ENCODE measurements around the gene JMJD1C.
A peak's percentile ranks its signal among the peaks of the same experiment; 100 is the strongest.

JMJD1C gene

DNA sequence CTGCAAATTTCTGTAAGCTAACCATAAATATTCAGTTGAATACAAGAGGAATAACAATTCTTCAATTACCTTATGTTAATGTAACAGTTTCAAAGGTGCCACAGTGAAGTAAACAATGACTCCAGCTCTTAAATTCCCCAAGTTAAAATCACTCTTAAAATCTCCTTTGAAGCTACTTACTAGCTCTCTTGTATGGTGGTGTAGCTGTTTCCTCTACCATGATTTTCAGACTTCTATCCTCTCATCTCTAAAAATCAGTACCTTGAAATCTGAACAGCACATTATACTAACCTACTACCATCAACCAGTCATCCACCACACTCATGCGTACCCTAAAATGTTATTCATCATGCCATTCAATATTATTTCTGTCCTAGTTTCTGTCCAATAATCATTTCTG, 29.6 kb downstream of the JMJD1C start:
- Mint-ChIP-seq H3K4me3 (no peak overlapping the region), H3K27me3 (no peaks in the 10 kb centered on the region), H3K9me3 (no peaks in the 10 kb centered on the region), H3K27ac (no peak overlapping the region), H3K4me1 (peaks cover 7% of the 10 kb centered on the region), H3K36me3 (peaks cover 7% of the 10 kb centered on the region)
- CTCF ChIA-PET = no interaction called here
- no peak for DNase-seq

DNA sequence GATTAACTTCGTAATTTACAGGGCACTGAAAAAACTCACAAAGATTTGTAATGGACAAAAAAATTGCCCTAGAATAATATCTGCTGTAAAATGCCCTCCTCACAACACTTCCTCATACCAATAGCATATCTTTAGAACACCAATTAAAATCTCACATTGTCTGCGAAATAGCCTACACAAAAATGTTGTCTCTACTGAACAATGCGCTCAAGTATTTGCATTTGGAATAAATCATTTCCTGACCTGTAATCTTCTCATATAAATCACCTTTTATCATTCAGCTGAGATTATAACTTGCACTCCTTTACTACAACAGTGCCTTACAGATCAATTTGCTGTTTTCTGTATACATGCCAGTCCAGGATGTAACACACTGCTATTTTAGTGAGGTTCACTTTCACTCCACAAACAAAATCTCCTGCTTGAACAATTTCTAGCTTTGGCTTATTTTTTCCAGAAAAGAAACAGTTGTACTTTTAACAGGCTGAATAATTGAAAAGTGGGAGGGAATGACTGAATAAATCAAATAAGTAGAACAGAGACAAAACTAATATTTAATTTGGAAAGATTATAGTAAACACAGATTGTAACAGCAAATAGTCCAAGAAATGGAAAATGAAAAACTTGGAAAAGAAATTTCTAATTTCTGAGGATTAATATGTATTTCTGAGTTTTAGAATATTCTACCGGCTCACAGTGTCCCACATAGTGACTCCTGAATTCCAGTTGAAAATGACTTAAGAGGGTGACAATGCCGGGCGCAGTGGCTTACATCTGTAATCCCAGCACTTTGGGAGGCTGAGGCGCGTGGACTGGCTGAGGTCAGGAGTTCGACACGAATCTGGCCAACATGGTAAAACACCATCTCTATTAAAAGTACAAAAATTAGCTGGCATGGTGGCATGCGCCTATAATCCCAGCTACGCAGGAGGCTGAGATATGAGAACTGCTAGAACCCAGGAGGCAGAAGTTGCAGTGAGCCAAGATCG, 30.6 kb downstream of the JMJD1C start:
- no peak overlapping the region for H3K4me3 Mint-ChIP-seq

DNA sequence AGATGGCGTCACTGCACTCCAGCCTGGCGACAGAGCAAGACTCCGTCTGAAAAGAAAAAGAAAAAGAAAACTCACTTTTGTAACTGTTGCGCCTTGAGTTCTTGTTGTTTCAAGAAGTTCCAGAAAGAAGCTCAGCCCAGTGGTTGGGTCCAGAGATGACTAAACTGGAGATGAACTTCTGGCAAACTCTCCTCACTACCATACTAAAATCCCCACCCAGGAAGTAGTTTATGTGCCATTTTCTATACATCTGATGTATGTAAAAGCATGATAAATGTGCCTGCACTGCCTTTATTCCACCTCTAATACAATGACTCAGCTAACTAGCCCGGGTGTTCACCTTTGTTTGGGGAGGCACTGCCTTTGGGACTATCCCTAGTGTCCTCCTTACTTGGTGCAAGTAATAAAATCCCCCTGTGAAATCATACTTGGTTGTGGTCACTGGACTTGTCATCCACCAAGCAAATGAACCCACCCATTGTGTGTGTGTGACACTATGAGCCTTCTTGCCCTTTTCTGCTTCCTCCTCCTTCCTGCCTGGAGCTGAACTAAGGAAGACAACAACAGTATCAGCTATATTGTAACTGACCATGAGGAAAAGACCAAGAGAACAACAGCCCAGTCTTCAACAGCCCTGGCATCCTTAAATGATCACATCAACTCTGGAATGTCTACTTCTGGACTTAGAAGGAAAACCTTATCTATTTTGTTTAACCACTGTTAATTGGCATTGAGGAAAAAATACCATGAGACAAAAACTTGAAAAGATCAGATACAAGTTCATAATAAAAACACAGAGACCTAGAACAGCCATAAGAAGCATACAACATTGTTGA, 33.6 kb downstream of the JMJD1C start:
- Mint-ChIP-seq H3K36me3 (peaks cover 11% of the 10 kb centered on the region), H3K27ac (no peak overlapping the region), H3K4me1 (peaks cover 17% of the 10 kb centered on the region), H3K9me3 (no peaks in the 10 kb centered on the region), H3K4me3 (no peak overlapping the region), H3K27me3 (no peaks in the 10 kb centered on the region)
- CTCF ChIA-PET = no interaction called here
- DNase-seq = no peak

More for the DNA sequence above, 30.6 kb downstream of the JMJD1C start:
- no peaks in the 10 kb centered on the region for H3K27me3 Mint-ChIP-seq
- DNase-seq = no peak
- H3K9me3 Mint-ChIP-seq = no peaks in the 10 kb centered on the region
- H3K27ac Mint-ChIP-seq = no peak overlapping the region
- peaks cover 11% of the 10 kb centered on the region for H3K36me3 Mint-ChIP-seq
- CTCF ChIA-PET = no interaction called here
- H3K4me1 Mint-ChIP-seq = peaks cover 7% of the 10 kb centered on the region

DNA sequence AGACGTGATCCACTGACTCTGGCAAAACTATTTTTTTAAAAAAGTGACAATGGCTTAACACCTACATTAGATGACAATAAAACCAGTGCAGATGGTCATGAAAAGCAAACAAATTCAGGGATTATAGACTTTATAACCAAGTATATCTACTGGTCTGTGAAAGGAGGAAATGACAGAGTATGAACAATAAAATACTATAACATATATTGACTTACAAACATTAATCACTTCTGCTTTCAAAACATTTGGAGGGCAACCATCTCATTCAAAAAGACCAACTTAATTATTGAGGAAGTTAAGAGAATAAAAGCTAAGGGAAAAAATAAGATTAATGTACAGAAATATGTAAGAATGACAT, 34.8 kb downstream of the JMJD1C start:
- CTCF ChIA-PET = no interaction called here
- Mint-ChIP-seq H3K27ac (no peak overlapping the region), H3K27me3 (no peaks in the 10 kb centered on the region), H3K9me3 (no peaks in the 10 kb centered on the region), H3K4me3 (no peak overlapping the region), H3K36me3 (peaks cover 11% of the 10 kb centered on the region), H3K4me1 (peaks cover 17% of the 10 kb centered on the region)
- no peak for DNase-seq

DNA sequence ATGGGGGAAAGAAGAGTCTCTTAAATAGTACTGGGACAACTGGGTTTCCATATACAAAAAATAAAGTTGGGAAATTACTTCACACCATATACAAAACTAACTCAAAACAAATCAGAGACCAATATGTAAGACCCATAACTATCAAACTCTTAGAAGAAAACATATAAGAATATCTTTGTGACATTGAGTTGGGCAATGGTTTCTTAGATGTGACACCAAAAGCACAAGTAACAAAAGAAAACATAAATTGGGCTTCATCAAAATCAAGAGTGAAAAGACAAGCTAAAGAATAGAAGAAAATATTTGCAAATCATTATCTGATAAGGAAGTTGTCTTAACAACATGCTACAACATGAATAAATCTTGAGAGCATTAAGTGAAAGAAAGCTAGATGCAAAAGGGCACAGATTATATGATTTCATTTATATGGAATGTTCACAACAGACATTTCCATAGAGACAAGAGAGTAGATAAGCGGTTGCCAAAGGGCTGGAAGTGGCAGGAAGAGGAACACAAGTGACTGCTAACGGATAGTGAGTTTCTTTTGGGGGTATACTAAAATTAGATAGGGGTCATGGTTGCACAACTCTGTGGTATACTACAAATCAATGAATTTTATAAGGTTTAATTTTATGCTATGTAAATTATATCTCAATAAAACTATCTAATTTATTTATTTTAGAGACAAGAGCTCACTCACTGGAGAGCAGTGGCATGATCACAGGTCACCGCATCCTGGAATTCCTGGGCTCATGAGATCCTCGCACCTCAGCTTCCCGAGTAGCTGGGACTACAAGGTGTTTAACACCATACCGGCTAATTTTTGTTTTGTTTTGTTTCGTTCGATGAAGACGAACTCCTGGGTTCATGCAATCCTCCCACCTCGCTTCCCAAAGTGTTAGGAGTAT, 35.4 kb downstream of the JMJD1C start:
- CTCF ChIA-PET = no interaction called here
- H3K9me3 Mint-ChIP-seq = no peaks in the 10 kb centered on the region
- H3K27me3 Mint-ChIP-seq = no peaks in the 10 kb centered on the region
- no peak overlapping the region for H3K27ac Mint-ChIP-seq
- no peak overlapping the region for H3K4me3 Mint-ChIP-seq
- no peak for DNase-seq
- H3K4me1 Mint-ChIP-seq = peaks cover 17% of the 10 kb centered on the region
- H3K36me3 Mint-ChIP-seq = peaks cover 11% of the 10 kb centered on the region

DNA sequence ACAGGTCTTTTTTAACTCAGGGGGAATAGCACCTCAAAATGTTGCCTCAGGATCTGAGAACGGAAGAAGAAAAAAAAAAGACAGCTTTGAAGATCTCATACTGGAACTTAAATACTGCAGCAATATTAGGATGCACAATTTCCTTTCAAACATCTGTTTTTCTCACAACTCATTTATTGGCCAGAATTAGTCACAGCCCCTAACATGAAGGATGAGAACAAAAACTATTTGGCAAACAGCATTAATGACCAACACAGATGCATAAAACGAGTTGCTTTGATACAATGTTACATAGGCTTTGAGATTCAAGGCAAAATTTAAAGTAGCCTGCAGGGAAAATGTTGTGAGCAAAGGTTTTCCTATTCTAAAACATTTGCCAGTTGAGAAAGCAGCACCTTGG, 36.5 kb downstream of the JMJD1C start:
- no peak for DNase-seq
- H3K36me3 Mint-ChIP-seq = peaks cover 11% of the 10 kb centered on the region
- no peaks in the 10 kb centered on the region for H3K9me3 Mint-ChIP-seq
- H3K27ac Mint-ChIP-seq = no peak overlapping the region
- H3K4me3 Mint-ChIP-seq = no peak overlapping the region
- H3K4me1 Mint-ChIP-seq = peaks cover 17% of the 10 kb centered on the region
- no peaks in the 10 kb centered on the region for H3K27me3 Mint-ChIP-seq
- CTCF ChIA-PET = no interaction called here

DNA sequence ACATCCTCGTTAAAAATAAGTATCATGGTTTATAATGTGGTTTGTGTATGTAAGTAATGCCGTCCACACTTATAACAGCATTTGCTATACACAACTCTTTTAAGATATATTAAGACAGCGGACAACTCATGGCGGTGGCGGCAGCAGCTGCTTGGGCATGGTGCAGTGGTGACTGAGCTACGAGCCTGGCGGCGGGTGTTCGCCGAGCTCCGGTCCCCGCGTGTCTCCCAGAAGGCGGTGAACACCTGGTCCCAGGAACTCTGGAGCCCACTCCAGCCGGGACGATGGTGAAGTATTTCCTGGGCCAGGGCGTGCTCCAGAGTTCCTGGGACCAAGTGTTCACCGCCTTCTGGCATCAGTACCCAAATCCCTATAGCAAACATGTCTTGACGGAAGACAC, 38.8 kb downstream of the JMJD1C start:
- H3K36me3 Mint-ChIP-seq = peaks cover 8% of the 10 kb centered on the region
- CTCF ChIA-PET = interaction anchor here (0.6 kb wide), 1 partner anchor 141 kb away, joined by 3 read pairs; no protein-coding TSS in a partner anchor
- no peaks in the 10 kb centered on the region for H3K9me3 Mint-ChIP-seq
- H3K27me3 Mint-ChIP-seq = no peaks in the 10 kb centered on the region
- H3K4me1 Mint-ChIP-seq = peaks cover 22% of the 10 kb centered on the region
- no peak for DNase-seq
- H3K27ac Mint-ChIP-seq = no peak overlapping the region
- no peak overlapping the region for H3K4me3 Mint-ChIP-seq

DNA sequence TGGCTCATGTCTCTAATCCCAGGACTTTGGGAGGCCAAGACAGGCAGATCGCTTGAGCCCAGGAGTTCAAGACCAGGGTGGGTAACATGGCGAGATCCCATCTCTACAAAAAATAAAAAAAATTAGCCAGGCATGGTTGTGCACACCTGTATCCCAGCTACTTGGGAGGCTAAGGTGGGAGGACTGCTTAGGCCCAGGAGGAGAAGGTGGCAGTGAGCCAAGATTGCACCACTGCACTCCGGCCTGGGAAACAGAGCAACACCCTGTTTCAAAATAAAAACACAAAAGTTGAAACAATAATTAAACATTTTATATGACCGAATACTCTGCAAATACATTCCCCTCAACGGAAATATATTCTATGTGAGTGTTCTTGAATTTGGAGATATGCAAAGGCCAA, 40.3 kb downstream of the JMJD1C start:
- CTCF ChIA-PET = no interaction called here
- Mint-ChIP-seq H3K27me3 (no peaks in the 10 kb centered on the region), H3K36me3 (peaks cover 6% of the 10 kb centered on the region), H3K27ac (no peak overlapping the region), H3K4me3 (no peak overlapping the region), H3K9me3 (no peaks in the 10 kb centered on the region), H3K4me1 (peaks cover 34% of the 10 kb centered on the region)
- no peak for DNase-seq

DNA sequence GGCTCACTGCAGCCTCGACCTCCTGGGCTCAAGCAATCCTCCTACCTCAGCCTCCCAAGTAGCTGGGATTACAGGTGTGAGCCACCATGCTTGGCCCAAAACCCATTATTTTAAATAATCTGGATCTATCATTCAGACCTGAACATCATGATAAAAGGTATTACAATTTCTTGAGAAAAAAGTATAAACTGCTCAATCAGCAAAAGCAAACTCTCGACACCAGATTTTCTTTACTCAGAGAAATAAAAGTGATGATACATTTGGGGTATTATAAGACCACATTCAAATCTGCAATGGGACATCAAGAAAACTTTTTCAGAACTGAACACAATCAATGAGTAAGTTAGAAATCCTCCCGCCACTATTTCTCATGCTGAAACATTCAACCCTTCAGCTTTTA, 41.2 kb downstream of the JMJD1C start:
- no peaks in the 10 kb centered on the region for H3K9me3 Mint-ChIP-seq
- no peaks in the 10 kb centered on the region for H3K27me3 Mint-ChIP-seq
- no peak overlapping the region for H3K4me3 Mint-ChIP-seq
- peaks cover 4% of the 10 kb centered on the region for H3K36me3 Mint-ChIP-seq
- DNase-seq = no peak
- H3K27ac Mint-ChIP-seq = no peak overlapping the region
- H3K4me1 Mint-ChIP-seq = peaks cover 37% of the 10 kb centered on the region
- CTCF ChIA-PET = no interaction called here

DNA sequence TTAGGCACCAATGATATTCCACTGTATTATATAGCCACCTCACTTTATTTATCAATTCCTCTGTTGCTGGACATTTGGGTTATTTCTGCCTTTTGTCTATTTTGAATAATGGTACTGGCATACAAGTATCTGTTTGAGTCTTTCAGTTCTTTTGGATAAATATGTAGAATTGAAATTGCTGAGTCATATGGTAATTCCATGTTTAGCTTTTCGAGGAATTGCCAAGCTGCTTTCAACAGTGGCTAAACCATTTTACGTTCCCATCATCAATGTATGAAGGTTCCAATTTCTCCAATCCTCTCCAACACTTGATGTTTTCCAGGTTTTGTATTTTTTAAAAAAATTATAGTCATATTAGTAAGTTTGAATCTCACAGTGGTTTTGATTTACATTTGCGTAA, 42.3 kb downstream of the JMJD1C start:
- no peaks in the 10 kb centered on the region for H3K27me3 Mint-ChIP-seq
- no peaks in the 10 kb centered on the region for H3K9me3 Mint-ChIP-seq

DNA sequence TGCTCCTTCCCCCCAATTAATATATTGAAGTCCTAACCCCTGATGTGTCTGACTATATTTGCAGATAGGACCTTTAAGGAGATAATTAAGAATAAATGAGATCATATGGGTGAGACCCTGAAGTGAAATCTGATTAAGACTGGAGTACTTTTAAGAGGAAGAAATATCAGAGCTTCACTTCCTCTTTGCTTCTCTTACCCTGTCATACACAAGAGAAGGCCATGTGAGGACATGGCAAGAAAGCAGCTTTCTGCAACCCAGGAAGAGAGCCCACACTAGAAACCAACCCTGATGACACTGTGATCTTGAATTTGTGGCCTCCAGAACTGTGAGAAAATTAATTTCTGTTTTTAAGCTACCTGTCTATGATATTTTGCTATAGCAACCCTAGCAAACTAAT, 44.2 kb downstream of the JMJD1C start:
- Mint-ChIP-seq H3K4me1 (peaks cover 27% of the 10 kb centered on the region), H3K27ac (peak overlapping the region; percentile 85), H3K27me3 (no peaks in the 10 kb centered on the region), H3K4me3 (no peak overlapping the region), H3K36me3 (peaks cover 4% of the 10 kb centered on the region), H3K9me3 (no peaks in the 10 kb centered on the region)
- CTCF ChIA-PET = no interaction called here
- DNase-seq = no peak

More for the DNA sequence above, 42.3 kb downstream of the JMJD1C start:
- CTCF ChIA-PET = no interaction called here
- Mint-ChIP-seq H3K36me3 (peaks cover 4% of the 10 kb centered on the region), H3K27ac (no peak overlapping the region), H3K4me3 (no peak overlapping the region), H3K4me1 (peaks cover 29% of the 10 kb centered on the region)
- DNase-seq = no peak

DNA sequence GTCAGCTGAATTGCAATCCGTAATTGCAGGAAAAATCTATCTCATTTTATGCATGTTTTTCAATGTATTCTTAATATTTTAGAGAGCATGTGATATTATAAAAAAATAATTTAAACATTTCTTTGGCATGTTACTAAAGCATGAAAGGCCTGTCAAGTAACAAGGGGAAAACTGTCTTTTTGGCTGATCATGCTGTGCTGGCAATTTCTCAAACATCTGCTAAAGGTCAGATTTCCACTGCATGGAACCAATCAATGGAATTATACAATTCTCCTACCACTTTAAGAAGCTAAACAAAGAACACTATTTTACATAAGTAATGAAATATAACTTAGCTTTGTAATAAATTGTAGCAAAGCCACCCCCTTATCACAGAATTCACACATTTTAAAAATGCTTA, 49.4 kb downstream of the JMJD1C start:
- H3K27me3 Mint-ChIP-seq = no peaks in the 10 kb centered on the region

DNA sequence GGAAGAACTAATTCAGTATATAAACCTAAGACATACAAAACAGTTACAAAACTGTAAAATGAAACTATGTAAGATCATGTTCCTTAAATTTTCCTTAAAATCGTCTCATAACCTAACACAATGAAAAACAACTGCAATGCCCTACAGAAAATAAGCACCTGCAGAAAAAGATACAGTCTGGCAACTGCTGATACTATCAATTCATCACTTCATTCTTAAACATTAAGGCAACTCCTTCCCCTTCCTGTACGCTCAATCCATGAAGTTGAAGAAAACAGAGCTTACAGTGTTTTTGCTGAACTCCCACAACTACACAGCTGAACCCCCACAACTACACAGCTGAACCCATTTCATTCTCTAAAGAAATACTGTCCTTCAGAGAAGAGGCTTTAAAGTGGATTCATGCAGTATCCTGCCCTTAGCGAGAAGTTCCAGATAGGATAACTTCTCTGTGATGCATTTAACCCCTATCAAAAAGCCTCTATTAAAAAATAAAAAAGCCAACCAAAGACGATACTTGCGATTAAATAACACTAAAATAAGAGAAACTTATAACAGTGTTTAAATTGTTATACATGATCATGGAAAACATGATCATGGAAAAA, 50.0 kb downstream of the JMJD1C start:
- H3K9me3 Mint-ChIP-seq = no peaks in the 10 kb centered on the region

More for the DNA sequence above, 49.4 kb downstream of the JMJD1C start:
- no peak for DNase-seq
- CTCF ChIA-PET = no interaction called here
- Mint-ChIP-seq H3K27ac (no peak overlapping the region), H3K36me3 (no peaks in the 10 kb centered on the region), H3K9me3 (no peaks in the 10 kb centered on the region), H3K4me3 (no peak overlapping the region), H3K4me1 (peaks cover 18% of the 10 kb centered on the region)

More for the DNA sequence above, 50.0 kb downstream of the JMJD1C start:
- Mint-ChIP-seq H3K4me3 (no peak overlapping the region), H3K27me3 (no peaks in the 10 kb centered on the region), H3K36me3 (no peaks in the 10 kb centered on the region), H3K27ac (no peak overlapping the region), H3K4me1 (peaks cover 12% of the 10 kb centered on the region)
- CTCF ChIA-PET = no interaction called here
- DNase-seq = no peak
